Measurements from ENCODE around the gene PLEKHG4B.

- TF ChIP-seq POLR2A (IDR thresholded peaks at IDR 0.05; ENCODE audit: low read depth, low read length) (no peak), POLR2AphosphoS5 (IDR thresholded peaks at IDR 0.05; ENCODE audit: low read depth, low read length) (no peak), TAF1 (IDR thresholded peaks at IDR 0.05; ENCODE audit: borderline replicate concordance, low read depth, low read length) (no peak)
These were observed 108.1 kb downstream of the PLEKHG4B start for GRCh38 chr5:199950-200645.
